ENCODE results near the gene SMOC2. TPM values are rescaled to one million over a fixed set of nuclear protein-coding genes. Genes with fewer than 3 reads are reported as not detected.

The SMOC2 gene
- total RNA-seq, 2 donors from 2014 or later: 17.8 to 167 TPM

- no peaks in the 10 kb centered on the region for H3K9me3 ChIP-seq
- no peaks in the 10 kb centered on the region for H3K27me3 ChIP-seq (replicated peaks; ENCODE audit: insufficient read depth)
- no peak for TF ChIP-seq POLR2AphosphoS5 (IDR thresholded peaks at IDR 0.05)
- TF ChIP-seq CTCF (IDR thresholded peaks at IDR 0.05): no peak
- no peak for TF ChIP-seq POLR2A (IDR thresholded peaks at IDR 0.05)
- H3K4me1 ChIP-seq (replicated peaks): peaks cover 4% of the 10 kb centered on the region
- WGBS: 94% methylated on average over 28 of the region's 28 CpGs
- H3K36me3 ChIP-seq: no peaks in the 10 kb centered on the region
- intact Hi-C loops (cut with DNase I): no loop called here
- no peak for DNase-seq (ENCODE audit: low spot score)
- H3K27ac ChIP-seq: no peak overlapping the region
- H3K4me3 ChIP-seq: no peak overlapping the region
Measured at GRCh38 chr6:168411793-168412192, 29.2 kb upstream of the SMOC2 start.

DNA sequence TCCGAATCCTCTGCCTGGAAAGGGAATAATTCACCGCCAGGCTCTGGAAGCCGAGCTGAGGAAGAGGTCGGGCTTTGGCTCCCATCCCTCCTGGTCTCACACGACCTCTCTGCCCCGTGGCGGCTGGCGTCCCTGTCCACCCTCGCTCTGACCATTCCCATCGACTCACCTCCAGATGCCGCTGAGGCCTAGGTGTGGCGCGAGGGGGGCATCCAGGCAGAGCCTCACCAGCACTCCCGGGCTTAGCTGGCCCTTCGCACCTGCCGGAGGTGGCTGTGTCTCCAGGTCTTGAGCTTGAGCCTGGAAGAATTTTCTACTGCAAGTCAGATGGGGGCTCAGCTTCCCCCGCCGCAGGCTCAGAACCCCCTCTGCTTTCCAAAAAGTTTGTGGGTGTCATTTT is 28.5 kb upstream of the SMOC2 start:
- WGBS: 98% methylated on average over 18 of the region's 18 CpGs
- no peak for TF ChIP-seq CTCF (IDR thresholded peaks at IDR 0.05)
- TF ChIP-seq POLR2A (IDR thresholded peaks at IDR 0.05): no peak
- TF ChIP-seq POLR2AphosphoS5 (IDR thresholded peaks at IDR 0.05): no peak
- no peaks in the 10 kb centered on the region for H3K27me3 ChIP-seq (replicated peaks; ENCODE audit: insufficient read depth)
- peaks cover 4% of the 10 kb centered on the region for H3K4me1 ChIP-seq (replicated peaks)
- intact Hi-C loops (cut with DNase I): no loop called here
- H3K36me3 ChIP-seq: no peaks in the 10 kb centered on the region
- DNase-seq (ENCODE audit: low spot score): no peak
- H3K27ac ChIP-seq: no peak overlapping the region
- no peak overlapping the region for H3K4me3 ChIP-seq
- H3K9me3 ChIP-seq: no peaks in the 10 kb centered on the region

GRCh38 chr6:168413018-168413720 is 27.8 kb upstream of the SMOC2 start:
- intact Hi-C loops (cut with DNase I): no loop called here
- Histone ChIP-seq H3K36me3 (no peaks in the 10 kb centered on the region), H3K4me3 (no peak overlapping the region), H3K4me1 (replicated peaks) (peaks cover 4% of the 10 kb centered on the region), H3K27ac (no peak overlapping the region), H3K27me3 (replicated peaks; ENCODE audit: insufficient read depth) (no peaks in the 10 kb centered on the region), H3K9me3 (no peaks in the 10 kb centered on the region)
- DNase-seq (ENCODE audit: low spot score): no peak
- WGBS: 96% methylated on average over 59 of the region's 59 CpGs
- TF ChIP-seq POLR2A (IDR thresholded peaks at IDR 0.05) (no peak), CTCF (IDR thresholded peaks at IDR 0.05) (no peak), POLR2AphosphoS5 (IDR thresholded peaks at IDR 0.05) (no peak)

DNA sequence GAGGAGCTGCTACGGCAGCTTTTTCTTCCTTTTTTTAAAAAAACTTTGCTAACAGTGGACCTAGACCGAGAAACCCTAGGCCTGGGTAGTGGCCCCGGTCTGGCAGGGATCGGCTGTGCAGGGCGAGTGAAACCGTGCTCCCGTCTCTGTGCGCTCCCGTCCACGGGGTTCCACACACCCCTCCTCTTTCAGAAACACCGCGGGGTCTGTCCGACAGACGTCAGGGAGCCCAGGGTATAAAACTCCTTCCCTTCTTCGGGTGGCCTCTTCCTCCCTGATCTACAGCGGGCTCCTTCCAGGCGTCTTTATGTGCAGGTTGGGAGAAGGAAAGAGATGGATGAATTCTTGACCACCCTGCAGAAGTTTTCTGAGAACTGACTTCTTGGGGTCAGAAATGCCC is 27.1 kb upstream of the SMOC2 start:
- no peak for TF ChIP-seq CTCF (IDR thresholded peaks at IDR 0.05)
- no peak for TF ChIP-seq POLR2A (IDR thresholded peaks at IDR 0.05)
- TF ChIP-seq POLR2AphosphoS5 (IDR thresholded peaks at IDR 0.05): no peak
- no peak for DNase-seq (ENCODE audit: low spot score)
- no peaks in the 10 kb centered on the region for H3K27me3 ChIP-seq (replicated peaks; ENCODE audit: insufficient read depth)
- no peak overlapping the region for H3K4me3 ChIP-seq
- H3K36me3 ChIP-seq: no peaks in the 10 kb centered on the region
- H3K27ac ChIP-seq: no peak overlapping the region
- intact Hi-C loops (cut with DNase I): no loop called here
- H3K4me1 ChIP-seq (replicated peaks): peaks cover 4% of the 10 kb centered on the region
- 82% methylated on average over 17 of the region's 17 CpGs for WGBS
- H3K9me3 ChIP-seq: no peaks in the 10 kb centered on the region

Data from prostate gland (tissue), 2 donors.